GM23248 (cell line): ENCODE results near the gene PRPF38B. TPM values are rescaled to one million over a fixed set of nuclear protein-coding genes. Genes with fewer than 3 reads are reported as not detected.

Experiments used
- DNase-seq: peaks from one replicate; pipeline ENCODE4 v3.0.0-alpha.2; 2015
- H2AFZ ChIP-seq: fragments of 200-600 bp; sonication (generic); 2 replicates; pipeline ENCODE4 v1.6.1; 2016; ENCODE audit warnings: antibody characterized with exemption
- H3F3A ChIP-seq: fragments of 200-600 bp; sonication (generic); 2 replicates; pipeline ENCODE4 v1.6.1; 2016; ENCODE audit warnings: mild to moderate bottlenecking, antibody characterized with exemption, mixed run types; ENCODE audit not compliant: insufficient read depth
- H3K27ac ChIP-seq: fragments of 200-600 bp; sonication (generic); 2 replicates; pipeline ENCODE4 v1.5.1; 2016; ENCODE audit warnings: mild to moderate bottlenecking
- H3K27me3 ChIP-seq: fragments of 200-600 bp; sonication (generic); replicated peaks from 2 replicates; pipeline ENCODE4 v1.6.1; 2016; ENCODE audit warnings: mild to moderate bottlenecking; ENCODE audit not compliant: insufficient read depth
- H3K36me3 ChIP-seq: fragments of 200-600 bp; sonication (generic); 2 replicates; pipeline ENCODE4 v1.6.1; 2016; ENCODE audit warnings: low read depth, mild to moderate bottlenecking
- H3K4me1 ChIP-seq: fragments of 200-600 bp; sonication (generic); 2 replicates; pipeline ENCODE4 v1.6.1; 2016; ENCODE audit warnings: mild to moderate bottlenecking; ENCODE audit not compliant: insufficient read depth
- H3K4me2 ChIP-seq: fragments of 200-600 bp; sonication (generic); one replicate; pipeline ENCODE4 v1.6.1; 2016; ENCODE audit warnings: mild to moderate bottlenecking; ENCODE audit not compliant: unreplicated experiment
- H3K4me3 ChIP-seq: fragments of 200-600 bp; sonication (generic); 2 replicates; pipeline ENCODE4 v1.5.1; 2016; ENCODE audit warnings: mild to moderate bottlenecking
- H3K79me2 ChIP-seq: fragments of 200-600 bp; sonication (generic); 2 replicates; pipeline ENCODE4 v1.6.1; 2016; ENCODE audit warnings: mild to moderate bottlenecking; ENCODE audit not compliant: insufficient read depth
- H3K9ac ChIP-seq: fragments of 200-600 bp; sonication (generic); 2 replicates; pipeline ENCODE4 v1.6.1; 2016; ENCODE audit warnings: mild to moderate bottlenecking
- H3K9me2 ChIP-seq: fragments of 200-600 bp; sonication (generic); 2 replicates; pipeline ENCODE4 v1.6.1; 2016; ENCODE audit warnings: mixed run types, mild to moderate bottlenecking, moderate library complexity; ENCODE audit not compliant: insufficient read depth
- H3K9me3 ChIP-seq: fragments of 200-600 bp; sonication (generic); one replicate; pipeline ENCODE4 v1.6.1; 2017; ENCODE audit warnings: low read depth
- H4K20me1 ChIP-seq: fragments of 200-600 bp; sonication (generic); 2 replicates; pipeline ENCODE4 v1.6.0; 2016; ENCODE audit not compliant: insufficient read depth
- EZH2 ChIP-seq: fragments of 200-600 bp; sonication (generic); IDR thresholded peaks from 2 replicates; pipeline ENCODE4 v1.6.1; 2018; ENCODE audit warnings: antibody characterized with exemption, mild to moderate bottlenecking; ENCODE audit not compliant: insufficient read depth, poor library complexity, severe bottlenecking
- EZH2phosphoT487 ChIP-seq: fragments of 200-600 bp; sonication (generic); IDR thresholded peaks from 2 replicates; pipeline ENCODE4 v1.6.1; 2018; ENCODE audit warnings: antibody characterized with exemption, moderate library complexity, mild to moderate bottlenecking, low read depth; ENCODE audit not compliant: insufficient read depth
- WGBS, 2 experiments: methylation state at CpG; one replicate each; pipeline ENCODE4 v1.1.6; 2015 to 2017; ENCODE audit warnings: low lambda C conversion rate in 2 of 2, low coverage in 1 of 2; ENCODE audit errors: missing lambda C conversion rate in 2 of 2; 5-methylcytosine and 5-hydroxymethylcytosine counted together
- in situ Hi-C: fragments of 300-500 bp; cut with MboI; formaldehyde crosslinking; loops from 2 replicates; pipeline ENCODE4 v1.15.0; 2020
- polyA plus RNA-seq: library from polyadenylated mRNA; unstranded; fragments of >200 nt; fragmentation: Nextera tagmentation; extraction: Ambion mirVana; gene quantifications from 2 replicates; pipeline ENCODE4 v1.2.1, GENCODE V29; 2016
- total RNA-seq: library from RNA; depleted of rRNA; stranded (reverse); fragments of >200 nt; shearing (Covaris generic); gene quantifications from 2 replicates; pipeline ENCODE4 v1.2.3, GENCODE V29; 2014; rRNA removed

Gene PRPF38B, protein sequence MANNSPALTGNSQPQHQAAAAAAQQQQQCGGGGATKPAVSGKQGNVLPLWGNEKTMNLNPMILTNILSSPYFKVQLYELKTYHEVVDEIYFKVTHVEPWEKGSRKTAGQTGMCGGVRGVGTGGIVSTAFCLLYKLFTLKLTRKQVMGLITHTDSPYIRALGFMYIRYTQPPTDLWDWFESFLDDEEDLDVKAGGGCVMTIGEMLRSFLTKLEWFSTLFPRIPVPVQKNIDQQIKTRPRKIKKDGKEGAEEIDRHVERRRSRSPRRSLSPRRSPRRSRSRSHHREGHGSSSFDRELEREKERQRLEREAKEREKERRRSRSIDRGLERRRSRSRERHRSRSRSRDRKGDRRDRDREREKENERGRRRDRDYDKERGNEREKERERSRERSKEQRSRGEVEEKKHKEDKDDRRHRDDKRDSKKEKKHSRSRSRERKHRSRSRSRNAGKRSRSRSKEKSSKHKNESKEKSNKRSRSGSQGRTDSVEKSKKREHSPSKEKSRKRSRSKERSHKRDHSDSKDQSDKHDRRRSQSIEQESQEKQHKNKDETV
- total RNA-seq, result 9.7 and 10.9 TPM in 2 replicates
- 21.3 and 25.6 TPM in 2 replicates for polyA plus RNA-seq

GRCh38 chr1:108691942-108692723 is at the start of gene PRPF38B:
Gene PRPF38B, plus strand, starts transcription at chr1:108692310. Its CDS starts 282 bp downstream, at chr1:108692592.
- Histone ChIP-seq H3K36me3 (peaks cover 18% of the 10 kb centered on the region), H2AFZ (peak within 1 kb of the TSS; percentile 97), H3K79me2 (peaks cover 63% of the 10 kb centered on the region), H3K27ac (peak within 1 kb of the TSS; percentile 89), H3K4me3 (peak within 1 kb of the TSS; percentile 92), H3K9ac (peak within 1 kb of the TSS; percentile 87), H3F3A (0 out of 2 replicates have a peak, but pooled peaks cover 5% of the 10 kb centered on the region), H3K27me3 (no peaks in the 10 kb centered on the region), H3K4me1 (peaks cover 18% of the 10 kb centered on the region), H4K20me1 (peaks cover 5% of the 10 kb centered on the region; the same call in 1 of the 2 replicates), H3K9me3 (no peaks in the 10 kb centered on the region), H3K4me2 (peak within 1 kb of the TSS; percentile 98), H3K9me2 (no peaks in the 10 kb centered on the region)
- peak; percentile 98 for DNase-seq
- TF ChIP-seq EZH2 (no peak), EZH2phosphoT487 (no peak)
- WGBS, 2 experiments, result 1% methylated on average over 46 to 59 of the region's 59 CpGs
- in situ Hi-C loops, result no loop called here

- TF ChIP-seq EZH2 (no peak), EZH2phosphoT487 (no peak)
- Histone ChIP-seq H3K4me3 (no peak overlapping the region), H4K20me1 (no peaks in the 10 kb centered on the region), H3K27me3 (no peaks in the 10 kb centered on the region), H3K36me3 (no peaks in the 10 kb centered on the region), H2AFZ (no peak overlapping the region), H3F3A (peaks cover 6% of the 10 kb centered on the region; the same call in 1 of the 2 replicates), H3K27ac (no peak overlapping the region), H3K9ac (no peak overlapping the region), H3K79me2 (no peaks in the 10 kb centered on the region), H3K9me3 (no peaks in the 10 kb centered on the region), H3K4me1 (peaks cover 8% of the 10 kb centered on the region), H3K4me2 (no peak overlapping the region), H3K9me2 (no peaks in the 10 kb centered on the region)
- DNase-seq, result peak; percentile 80
- in situ Hi-C loops, result loop anchor here (5.0 to 10.0 kb wide), 2 partner anchors 126 to 439 kb away; partner anchors contain the start of gene SLC25A24
- WGBS, 2 experiments, result 14 to 20% methylated on average over 3 of the region's 3 CpGs
Observed at GRCh38 chr1:108643492-108644335, 48.4 kb upstream of the PRPF38B start.

- H3F3A ChIP-seq, result peaks cover 6% of the 10 kb centered on the region; the same call in 1 of the 2 replicates
- no peak for DNase-seq
- in situ Hi-C loops, result loop anchor here (5.0 to 10.0 kb wide), 2 partner anchors 128 to 440 kb away; partner anchors contain the start of gene SLC25A24
- no peaks in the 10 kb centered on the region for H3K9me3 ChIP-seq
- no peak overlapping the region for H3K27ac ChIP-seq
- no peaks in the 10 kb centered on the region for H4K20me1 ChIP-seq
- H3K4me3 ChIP-seq, result no peak overlapping the region
- TF ChIP-seq EZH2phosphoT487 (no peak), EZH2 (no peak)
- no peaks in the 10 kb centered on the region for H3K36me3 ChIP-seq
- no peak overlapping the region for H3K9ac ChIP-seq
- no peaks in the 10 kb centered on the region for H3K79me2 ChIP-seq
- H3K9me2 ChIP-seq, result no peaks in the 10 kb centered on the region
- 70 to 77% methylated on average over 6 to 7 of the region's 7 CpGs for WGBS, 2 experiments
- H3K27me3 ChIP-seq, result no peaks in the 10 kb centered on the region
- H3K4me2 ChIP-seq, result no peak overlapping the region
- peaks cover 8% of the 10 kb centered on the region for H3K4me1 ChIP-seq
- H2AFZ ChIP-seq, result no peak overlapping the region
Observed at GRCh38 chr1:108644984-108645383, 47.1 kb upstream of the PRPF38B start.
